HCT116 (cell line): Measurements from ENCODE around the gene FOXN3. TPM values are rescaled to one million over a fixed set of nuclear protein-coding genes. Genes with fewer than 3 reads are reported as not detected.

Source experiments
- ATAC-seq: fragments of 200-7000 bp; cut with Tn5 transposase; 2 replicates; pipeline ENCODE4 v1.9.1; 2020; ENCODE audit warnings: mild to moderate bottlenecking, moderate library complexity
- BruUV-seq: library from RNA; stranded (reverse); fragments of 400-500 nt; replicated peaks from 2 replicates; lab custom pipeline; 2021; lab: Mats Ljungman, UMichigan
- CTCF ChIA-PET: fragments of 300-600 bp; sonication (Branson Sonifier 250); formaldehyde crosslinking; loops from one replicate; lab custom pipeline; 2021; ENCODE audit warnings: antibody characterized with exemption; lab: Charles Lee
- POLR2A ChIA-PET: fragments of 300-600, 350-600 bp; sonication (Branson Sonifier 250); formaldehyde crosslinking; loops from one replicate; lab custom pipeline; 2021; ENCODE audit warnings: antibody characterized with exemption; lab: Charles Lee
- RAD21 ChIA-PET, 2 experiments: fragments of 300-600 bp; sonication (Branson Sonifier 250); formaldehyde crosslinking; loops; one replicate each; lab custom pipeline; 2023; ENCODE audit warnings: low total read pairs in 2 of 2; ENCODE audit not compliant: uncharacterized antibody in 2 of 2, unreplicated experiment in 2 of 2, low non-redundant PET in 1 of 2; lab: Charles Lee
- DNase-seq: peaks from one replicate; pipeline ENCODE4 v3.0.0-alpha.2; 2010; ENCODE audit warnings: low read depth, low spot score
- H2AFZ ChIP-seq: fragments of 200-600 bp; shearing (Covaris generic), sonication (generic); 2 replicates; pipeline ENCODE4 v1.6.1; 2017; ENCODE audit warnings: low read depth, mixed run types, mixed read lengths, antibody characterized with exemption, low read length; ENCODE audit not compliant: poor library complexity, severe bottlenecking
- H3K27ac ChIP-seq: 2 replicates; pipeline ENCODE4 v1.5.1; 2012; ENCODE audit warnings: low read depth, low read length
- H3K27me3 ChIP-seq: fragments of 200-600 bp; sonication (generic); 2 replicates; pipeline ENCODE4 v1.6.1; 2016; ENCODE audit warnings: mixed run types, low read length, mixed read lengths; ENCODE audit not compliant: insufficient read depth
- H3K36me3 ChIP-seq, 2 experiments: fragments of 200-500 bp in 1 of 2; fragments of 200-600 bp in 1 of 2; sonication (Bioruptor generic) in 1 of 2; sonication (generic) in 1 of 2; 2 replicates each; pipeline versions ENCODE4 v1.5.1 to v1.6.1; 2014 to 2016; ENCODE audit warnings: low read length in 2 of 2, inconsistent platforms in 1 of 2, mixed read lengths in 1 of 2, mixed run types in 1 of 2; ENCODE audit not compliant: insufficient read depth in 2 of 2, control insufficient read depth in 1 of 2
- H3K4me1 ChIP-seq, 2 experiments: fragments of 200-600 bp in 1 of 2; sonication (generic) in 1 of 2; 2 replicates each; pipeline versions ENCODE4 v1.5.1 to v1.6.1; 2012 to 2017; ENCODE audit warnings: low read length in 2 of 2, inconsistent platforms in 1 of 2, mild to moderate bottlenecking in 1 of 2, mixed read lengths in 1 of 2, mixed run types in 1 of 2, moderate library complexity in 1 of 2; ENCODE audit not compliant: insufficient read depth in 2 of 2, control insufficient read depth in 1 of 2
- H3K4me2 ChIP-seq: fragments of 200-600 bp; sonication (generic); 2 replicates; pipeline ENCODE4 v1.6.1; 2017; ENCODE audit warnings: mixed run types, low read length, mixed read lengths
- H3K4me3 ChIP-seq, 2 experiments: fragments of 200-600 bp in 1 of 2; sonication (generic) in 1 of 2; replicated peaks in 1 of 2; 2 replicates each; pipeline ENCODE4 v1.5.1; 2011 to 2016; ENCODE audit warnings: low read length in 2 of 2, control low read depth in 1 of 2, low read depth in 1 of 2, mild to moderate bottlenecking in 1 of 2, mixed read lengths in 1 of 2, mixed run types in 1 of 2
- H3K79me2 ChIP-seq: fragments of 200-600 bp; sonication (generic); 2 replicates; pipeline ENCODE4 v1.6.1; 2017; ENCODE audit warnings: mild to moderate bottlenecking, mixed run types, low read length, moderate library complexity, mixed read lengths; ENCODE audit not compliant: insufficient read depth
- H3K9ac ChIP-seq: fragments of 200-600 bp; sonication (generic); 2 replicates; pipeline ENCODE4 v1.6.1; 2016; ENCODE audit warnings: low read length, mixed read lengths
- H3K9me2 ChIP-seq: fragments of 200-600 bp; sonication (generic), shearing (Covaris generic); 2 replicates; pipeline ENCODE4 v1.6.1; 2017; ENCODE audit warnings: mixed run types, mild to moderate bottlenecking, moderate library complexity; ENCODE audit not compliant: insufficient read depth
- H3K9me3 ChIP-seq, 2 experiments: fragments of 200-500 bp in 1 of 2; fragments of 200-600 bp in 1 of 2; sonication (Bioruptor generic) in 1 of 2; sonication (generic) in 1 of 2; 2 replicates each; pipeline ENCODE4 v1.6.1; 2014 to 2017; ENCODE audit warnings: low read length in 2 of 2, mixed read lengths in 2 of 2, inconsistent platforms in 1 of 2, low read depth in 1 of 2, mild to moderate bottlenecking in 1 of 2, mixed run types in 1 of 2, moderate library complexity in 1 of 2; ENCODE audit not compliant: control insufficient read depth in 1 of 2, insufficient read depth in 1 of 2
- H4K20me1 ChIP-seq: fragments of 200-600 bp; sonication (generic), shearing (Covaris generic); 2 replicates; pipeline ENCODE4 v1.6.1; 2017; ENCODE audit warnings: mixed run types, mild to moderate bottlenecking, moderate library complexity; ENCODE audit not compliant: insufficient read depth
- ELF1 ChIP-seq: IDR thresholded peaks from 2 replicates; pipeline ENCODE4 v1.6.1; 2012; ENCODE audit warnings: low read depth, borderline replicate concordance
- POLR2A ChIP-seq: IDR thresholded peaks from 2 replicates; pipeline ENCODE4 v1.7.0; 2011; ENCODE audit warnings: borderline replicate concordance; ENCODE audit not compliant: insufficient read depth, insufficient read length; ENCODE audit errors: extremely low read depth
- RAD21 ChIP-seq: IDR thresholded peaks from 2 replicates; pipeline ENCODE4 v1.6.1; 2012; ENCODE audit warnings: low read depth, mild to moderate bottlenecking
- REST ChIP-seq: IDR thresholded peaks from 2 replicates; pipeline ENCODE4 v1.6.1; 2012; ENCODE audit warnings: low read depth
- ZFX ChIP-seq: fragments of 450-650 bp; IDR thresholded peaks from 2 replicates; pipeline ENCODE4 v1.6.1; 2017
- ZNF274 ChIP-seq: fragments of 200-500 bp; sonication (Bioruptor generic); IDR thresholded peaks from 2 replicates; pipeline ENCODE4 v1.6.1; 2014; ENCODE audit warnings: mild to moderate bottlenecking, low read depth, low read length, inconsistent platforms
- intact Hi-C: fragments of 100-400 bp; cut with micrococcal nuclease; formaldehyde crosslinking; loops from 2 replicates; pipeline ENCODE4 v1.10.0; 2022
- total RNA-seq: library from RNA; stranded (reverse); gene quantifications from one replicate; pipeline ENCODE4 v1.2.1, GENCODE V29; 2021; ENCODE audit not compliant: unreplicated experiment

The FOXN3 gene
- total RNA-seq, 1 experiment from 2014 or later, result 20.0 TPM

- no peaks in the 10 kb centered on the region for H4K20me1 ChIP-seq
Observed at GRCh38 chr14:89141862-89142261, 275.2 kb downstream of the FOXN3 start.

More at GRCh38 chr14:89141862-89142261, 275.2 kb downstream of the FOXN3 start:
- no peak overlapping the region for H3K27ac ChIP-seq
- ATAC-seq, result no peak
- ChIA-PET POLR2A (no interaction called here), CTCF (no interaction called here)
- no peak overlapping the region for H3K4me3 ChIP-seq
- peaks cover 15 to 27% of the 10 kb centered on the region in 2 experiments; a peak in 3 of 4 replicates for H3K4me1 ChIP-seq
- peaks cover 8% of the 10 kb centered on the region; the same call in 1 of the 2 replicates for H3K27me3 ChIP-seq
- no peaks in the 10 kb centered on the region for H3K9me3 ChIP-seq
- no peak for DNase-seq
- no peak overlapping the region for H3K9ac ChIP-seq
- no peak overlapping the region for H3K4me2 ChIP-seq
- no peaks in the 10 kb centered on the region for H3K36me3 ChIP-seq
- TF ChIP-seq ZNF274, result no peak
- TF ChIP-seq REST, result no peak
- TF ChIP-seq ELF1, result no peak
- TF ChIP-seq ZFX, result no peak
- no peak for TF ChIP-seq RAD21
- TF ChIP-seq POLR2A, result no peak
- TF ChIP-seq, all 23 proteins: peak for 0
- Histone ChIP-seq H2AFZ (no peak overlapping the region), H3K9me2 (no peaks in the 10 kb centered on the region), H3K79me2 (no peaks in the 10 kb centered on the region)
- RAD21 ChIA-PET, result no interaction called here
- intact Hi-C loops, result no loop called here
- no TSS peak for BruUV-seq
